GM12801 (cell line): Measurements from ENCODE around the gene ICA1.

Source experiments
- CTCF ChIP-seq: IDR thresholded peaks from one replicate; pipeline ENCODE4 v1.5.1; 2011; ENCODE audit warnings: control low read depth; ENCODE audit not compliant: insufficient read length; ENCODE audit errors: extremely low read depth

ICA1 gene

DNA sequence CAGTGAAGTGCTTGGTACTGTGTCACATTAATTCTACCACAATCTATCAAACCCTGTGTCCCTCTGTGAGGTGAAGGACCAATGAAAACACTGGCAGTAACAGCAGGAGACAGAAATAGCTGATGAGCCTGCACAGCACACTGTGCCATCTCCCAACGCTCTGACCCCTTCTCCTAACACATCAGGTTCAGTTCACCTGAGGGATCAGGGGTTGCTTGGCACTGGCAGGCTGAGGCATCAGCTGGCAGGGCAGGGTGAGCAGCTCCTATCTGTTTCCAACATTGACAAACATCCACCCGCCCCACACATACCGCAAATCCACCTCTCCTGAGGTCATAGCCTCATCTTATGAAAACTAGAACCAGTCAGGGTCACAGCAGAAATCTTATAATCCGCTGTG is 120.9 kb downstream of the ICA1 start:
- no peak for TF ChIP-seq CTCF

GRCh38 chr7:8136051-8136730 is 125.8 kb downstream of the ICA1 start:
- TF ChIP-seq CTCF, result no peak

DNA sequence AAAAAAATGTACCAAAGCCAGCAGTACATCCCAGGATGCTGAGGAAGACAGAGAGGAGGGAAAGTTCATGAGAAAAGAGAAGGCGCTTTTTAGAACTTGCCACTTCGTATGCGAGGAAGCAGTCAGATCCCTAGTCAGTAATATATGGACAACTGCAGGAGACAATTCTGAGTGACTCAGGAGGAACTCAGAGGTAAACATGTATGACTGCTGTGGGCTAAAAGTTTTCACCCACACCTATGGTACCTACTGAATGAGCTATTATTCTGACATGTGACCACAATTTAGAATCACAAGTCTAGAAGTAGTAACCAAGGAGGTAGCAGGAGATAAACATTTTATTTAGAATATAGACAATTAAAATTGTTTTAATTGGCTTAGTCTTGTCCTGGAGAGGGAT is 126.5 kb downstream of the ICA1 start:
- no peak for TF ChIP-seq CTCF

- TF ChIP-seq CTCF, result no peak
Observed at GRCh38 chr7:8134089-8134733, 127.8 kb downstream of the ICA1 start.

DNA sequence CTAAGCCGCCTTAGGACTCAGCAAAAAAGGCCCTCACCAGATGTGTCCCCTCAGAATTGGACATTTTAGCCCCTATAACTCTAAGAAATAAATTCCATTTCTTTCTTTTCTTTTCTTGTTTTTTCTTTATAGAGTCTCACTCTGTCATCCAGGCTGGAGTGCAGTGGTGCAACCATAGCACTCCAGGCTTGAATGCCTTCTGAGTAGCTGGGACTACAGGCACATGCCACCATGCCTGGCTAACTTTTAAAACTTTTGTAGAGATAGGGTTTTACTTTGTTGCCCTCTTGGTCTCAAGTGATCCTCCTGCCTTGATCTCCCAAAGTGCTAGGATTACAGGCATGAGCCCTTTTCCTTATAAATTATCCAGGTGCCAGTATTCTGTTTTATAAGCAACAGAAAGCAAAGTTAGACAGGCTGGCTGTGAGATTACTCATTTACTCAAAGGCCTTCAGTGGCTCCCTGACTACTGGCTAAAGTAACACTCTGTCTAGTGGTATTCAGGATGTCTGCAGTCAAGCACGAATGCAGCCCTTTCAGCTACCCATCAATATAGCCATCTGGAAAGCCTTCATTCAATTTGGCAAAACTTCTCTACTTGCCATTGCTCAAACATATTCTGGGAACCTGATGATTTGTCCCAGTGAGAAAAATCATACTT is 128.6 kb downstream of the ICA1 start:
- TF ChIP-seq CTCF, result no peak

GRCh38 chr7:8131694-8132605 is 130.0 kb downstream of the ICA1 start:
- no peak for TF ChIP-seq CTCF

- no peak for TF ChIP-seq CTCF
Observed at GRCh38 chr7:8130663-8131062, 131.3 kb downstream of the ICA1 start.
